A673 (cell line): ENCODE measurements around the gene MPZL1. TPM values are rescaled to one million over a fixed set of nuclear protein-coding genes. Genes with fewer than 3 reads are reported as not detected.

Experiments used
- BruUV-seq: library from RNA; stranded (reverse); fragments of 400-500 nt; replicated peaks from 2 replicates; lab custom pipeline; 2021; lab: Mats Ljungman, UMichigan
- CTCF ChIA-PET: fragments of 300-600 bp; sonication (Branson Sonifier 250); formaldehyde crosslinking; loops from one replicate; lab custom pipeline; 2022; ENCODE audit warnings: antibody characterized with exemption; lab: Charles Lee
- POLR2A ChIA-PET: fragments of 300-600 bp; sonication (Branson Sonifier 250); formaldehyde crosslinking; loops from one replicate; lab custom pipeline; 2022; ENCODE audit warnings: antibody characterized with exemption; ENCODE audit not compliant: low non-redundant PET; lab: Charles Lee
- DNase-seq: peaks from one replicate; pipeline ENCODE4 v3.0.0-alpha.2; 2015; ENCODE audit warnings: low spot score
- H3K27ac ChIP-seq: fragments of 200-600 bp; sonication (generic); 2 replicates; pipeline ENCODE4 v1.5.1; 2016; ENCODE audit warnings: mixed run types, low read depth, mild to moderate bottlenecking, mixed read lengths, antibody characterized with exemption, low read length; ENCODE audit not compliant: poor library complexity, severe bottlenecking
- H3K27me3 ChIP-seq: fragments of 200-600 bp; sonication (generic); replicated peaks from 2 replicates; pipeline ENCODE4 v1.6.1; 2017; ENCODE audit warnings: mixed run types, low read depth, mild to moderate bottlenecking, mixed read lengths, antibody characterized with exemption, low read length; ENCODE audit not compliant: insufficient read depth, poor library complexity
- H3K36me3 ChIP-seq: fragments of 200-600 bp; sonication (generic); 2 replicates; pipeline ENCODE4 v1.6.1; 2016; ENCODE audit warnings: mixed run types, mild to moderate bottlenecking, mixed read lengths, antibody characterized with exemption, low read length; ENCODE audit not compliant: insufficient read depth, poor library complexity, severe bottlenecking
- H3K4me1 ChIP-seq: fragments of 200-600 bp; sonication (generic); 2 replicates; pipeline ENCODE4 v1.6.1; 2017; ENCODE audit warnings: mixed run types, mild to moderate bottlenecking, mixed read lengths, antibody characterized with exemption, low read length; ENCODE audit not compliant: insufficient read depth, poor library complexity, severe bottlenecking
- H3K4me3 ChIP-seq: fragments of 200-600 bp; sonication (generic); 2 replicates; pipeline ENCODE4 v1.5.1; 2016; ENCODE audit warnings: low read depth, mixed run types, mild to moderate bottlenecking, mixed read lengths, low read length; ENCODE audit not compliant: poor library complexity, severe bottlenecking
- H3K9me3 ChIP-seq: fragments of 200-600 bp; sonication (generic); 2 replicates; pipeline ENCODE4 v1.6.1; 2016; ENCODE audit warnings: mixed run types, low read depth, mild to moderate bottlenecking, mixed read lengths, antibody characterized with exemption, low read length; ENCODE audit not compliant: poor library complexity, severe bottlenecking
- CTCF ChIP-seq: fragments of 300-800, 200-600 bp; sonication (generic); conservative IDR thresholded peaks from 2 replicates; pipeline ENCODE4 v1.5.1; 2017; ENCODE audit warnings: low read depth, mild to moderate bottlenecking, antibody characterized with exemption, low read length, moderate library complexity, mixed read lengths
- EZH2 ChIP-seq: fragments of 200-600 bp; sonication (generic); IDR thresholded peaks from 2 replicates; pipeline ENCODE4 v1.6.1; 2017; ENCODE audit warnings: borderline replicate concordance, low read depth, mild to moderate bottlenecking, mixed read lengths, antibody characterized with exemption, low read length; ENCODE audit not compliant: poor library complexity, severe bottlenecking
- intact Hi-C: fragments of 100-400 bp; cut with micrococcal nuclease; formaldehyde crosslinking; loops from one replicate; pipeline ENCODE4 v1.10.0; 2022; ENCODE audit not compliant: unreplicated experiment
- total RNA-seq: library from RNA; stranded (reverse); gene quantifications from 2 replicates; pipeline ENCODE4 v1.2.3, GENCODE V29; 2021

Gene MPZL1
- total RNA-seq, 1 experiment from 2014 or later = 87.8 TPM

- POLR2A ChIA-PET = no interaction called here
- H3K27ac ChIP-seq = no peak overlapping the region
- no peaks in the 10 kb centered on the region for H3K4me1 ChIP-seq
- no peak for TF ChIP-seq CTCF
- no peak for TF ChIP-seq EZH2
- CTCF ChIA-PET = no interaction called here
- H3K36me3 ChIP-seq = no peaks in the 10 kb centered on the region
- no TSS peak for BruUV-seq
- DNase-seq = no peak
- no peaks in the 10 kb centered on the region for H3K27me3 ChIP-seq
- intact Hi-C loops = loop anchor here (10.0 kb wide), 1 partner anchor 276 kb away; no protein-coding TSS in a partner anchor
- no peak overlapping the region for H3K4me3 ChIP-seq
- peaks cover 10% of the 10 kb centered on the region for H3K9me3 ChIP-seq
Measured at GRCh38 chr1:167808690-167809089, 86.9 kb downstream of the MPZL1 start.

- CTCF ChIA-PET = no interaction called here
- intact Hi-C loops = no loop called here
Measured at GRCh38 chr1:167812972-167813371, 91.2 kb downstream of the MPZL1 start.

GRCh38 chr1:167815650-167816049 is 93.9 kb downstream of the MPZL1 start:
- ChIA-PET POLR2A (no interaction called here), CTCF (interaction anchor here (0.6 kb wide), 1 partner anchor 102 kb away, joined by 9 read pairs; no protein-coding TSS in a partner anchor)
- H3K27me3 ChIP-seq = no peaks in the 10 kb centered on the region
- H3K27ac ChIP-seq = no peak overlapping the region
- H3K4me3 ChIP-seq = no peak overlapping the region
- no peak for DNase-seq
- H3K36me3 ChIP-seq = no peaks in the 10 kb centered on the region
- no TSS peak for BruUV-seq
- peaks cover 11% of the 10 kb centered on the region for H3K9me3 ChIP-seq
- intact Hi-C loops = no loop called here
- TF ChIP-seq EZH2 (no peak), CTCF (no peak)
- H3K4me1 ChIP-seq = no peaks in the 10 kb centered on the region

More at GRCh38 chr1:167812972-167813371, 91.2 kb downstream of the MPZL1 start:
- Histone ChIP-seq H3K4me1 (no peaks in the 10 kb centered on the region), H3K27me3 (no peaks in the 10 kb centered on the region), H3K36me3 (no peaks in the 10 kb centered on the region), H3K4me3 (no peak overlapping the region), H3K9me3 (peaks cover 11% of the 10 kb centered on the region), H3K27ac (no peak overlapping the region)
- no peak for TF ChIP-seq CTCF
- TF ChIP-seq EZH2 = no peak
- POLR2A ChIA-PET = no interaction called here
- no TSS peak for BruUV-seq
- DNase-seq = no peak
